ENCODE data around the gene RALGPS1.
"Not testable (repeated sequence)": the region's sequence is repeated elsewhere in the genome, so short reads cannot be mapped to it uniquely, and the experiment has no call there.

The RALGPS1 gene

DNA sequence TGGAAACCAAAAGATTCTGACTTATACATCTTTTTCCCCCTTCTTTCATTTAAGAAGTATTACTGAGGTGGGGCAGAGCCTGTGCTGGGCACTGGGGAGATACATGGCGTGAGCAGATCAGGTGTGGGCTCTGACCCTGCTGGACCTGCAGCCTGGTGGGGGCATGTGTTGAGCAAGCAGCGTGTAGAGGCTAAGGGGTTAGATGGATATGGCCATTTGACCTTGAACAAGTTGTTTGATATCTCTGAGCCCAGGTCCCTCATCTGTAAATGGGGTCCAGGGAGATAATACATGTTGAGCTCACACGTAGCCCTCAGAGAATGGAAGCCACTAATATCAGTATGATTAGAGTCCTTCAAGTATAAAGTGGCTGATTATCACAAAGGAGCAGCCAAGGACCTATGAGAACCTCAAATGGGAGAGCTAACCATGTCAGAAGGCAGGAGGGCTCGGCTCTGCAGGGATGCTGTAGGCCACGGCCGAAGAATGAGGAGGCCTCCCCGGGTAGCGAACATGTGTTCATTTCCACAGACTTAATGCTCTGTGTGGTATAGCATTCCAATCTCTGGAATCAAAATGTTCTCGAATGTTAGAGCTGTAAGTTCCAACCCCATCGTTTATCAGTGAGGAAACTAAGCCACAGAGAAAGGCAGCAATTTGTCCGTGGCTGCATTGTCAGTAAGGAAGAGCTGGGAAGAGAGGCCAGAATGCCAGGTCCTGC is 223.2 kb downstream of the RALGPS1 start:
- no peak for DNase-seq (ENCODE audit: low read depth)

DNA sequence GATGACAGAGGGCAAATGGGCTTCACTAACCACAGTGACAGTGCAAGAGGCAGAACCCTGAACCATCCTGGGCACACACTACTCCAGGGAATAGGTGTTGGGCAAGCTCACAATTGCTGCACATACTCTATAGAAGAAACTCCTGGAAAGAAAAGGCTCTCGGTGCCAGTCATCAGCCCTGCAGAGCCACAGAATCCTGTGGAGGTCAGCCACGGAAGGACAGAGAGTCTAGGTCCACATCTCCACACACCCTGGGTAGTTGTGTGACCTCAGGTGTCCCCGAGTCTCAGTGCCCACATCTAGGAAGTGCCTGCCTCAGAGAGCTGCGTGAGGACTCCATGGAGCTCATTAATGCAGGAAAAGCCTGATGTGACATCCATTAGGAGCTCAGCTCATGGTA is 223.9 kb downstream of the RALGPS1 start:
- DNase-seq (ENCODE audit: low read depth) = no peak

- DNase-seq (ENCODE audit: low read depth) = no peak
Measured at GRCh38 chr9:127139071-127139731, 224.6 kb downstream of the RALGPS1 start.

DNA sequence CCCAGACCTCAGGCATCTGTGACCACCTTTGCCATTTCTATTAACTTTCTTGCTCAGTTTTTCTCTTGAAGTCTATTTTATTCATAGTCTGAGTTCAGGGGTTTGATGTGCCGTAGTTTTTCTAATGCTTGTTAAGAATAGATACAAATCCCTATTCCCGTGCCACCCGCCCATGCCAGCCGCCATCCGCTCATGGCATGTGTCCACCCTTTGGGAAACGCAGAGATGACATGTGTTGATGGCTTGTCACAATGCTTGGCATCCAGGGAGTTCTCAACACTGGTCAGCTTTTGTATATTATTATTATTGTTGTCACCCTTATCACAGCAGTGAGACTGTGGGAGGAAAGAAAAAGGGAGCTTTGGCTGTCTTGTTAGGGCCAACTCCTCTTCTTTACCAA is 225.2 kb downstream of the RALGPS1 start:
- no peak for DNase-seq (ENCODE audit: low read depth)

DNA sequence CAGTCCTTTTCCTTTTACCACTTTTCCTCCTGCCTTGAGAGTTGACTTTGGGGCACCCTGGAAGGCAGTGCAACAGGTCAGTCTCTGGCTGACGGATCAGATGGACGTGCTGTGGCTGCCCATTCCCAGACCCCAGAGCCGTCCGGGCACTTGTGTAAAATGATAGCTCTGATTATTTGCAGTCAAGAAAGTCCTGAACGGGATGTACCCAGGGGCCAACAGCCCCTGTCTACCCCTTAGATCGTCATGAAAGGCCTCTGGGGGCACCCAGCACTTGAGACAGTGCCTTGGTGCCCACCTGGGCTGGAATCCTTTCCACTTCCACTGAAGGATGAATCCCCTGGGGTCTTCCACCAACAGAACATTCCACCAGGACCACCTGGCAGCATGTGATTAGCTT is 225.6 kb downstream of the RALGPS1 start:
- DNase-seq (ENCODE audit: low read depth) = no peak

- no peak for DNase-seq (ENCODE audit: low read depth)
Measured at GRCh38 chr9:127140842-127141675, 226.5 kb downstream of the RALGPS1 start.

DNA sequence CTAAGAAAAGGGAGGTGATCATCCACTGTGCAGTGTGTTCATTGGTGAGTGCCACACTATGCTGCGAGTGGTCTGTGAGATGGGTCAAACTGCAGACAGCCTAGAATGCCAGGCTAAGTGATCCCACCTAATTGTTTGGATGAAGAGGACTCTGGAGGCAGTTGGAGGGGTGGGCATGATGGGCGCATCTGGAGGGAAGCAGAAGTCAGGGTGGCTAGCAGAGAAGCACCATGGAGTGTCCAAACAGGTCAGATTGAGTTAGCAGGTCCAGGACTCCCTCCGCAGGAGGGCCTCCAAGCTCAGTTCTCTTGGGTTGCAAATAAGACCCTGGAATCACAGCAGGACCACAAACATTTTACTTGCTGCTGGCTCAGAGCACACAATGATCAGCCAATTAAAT is 227.7 kb downstream of the RALGPS1 start:
- no peak for DNase-seq (ENCODE audit: low read depth)

GRCh38 chr9:127142931-127143464 is 228.4 kb downstream of the RALGPS1 start:
- no peak for DNase-seq (ENCODE audit: low read depth)

- DNase-seq (ENCODE audit: low read depth) = no peak
Measured at GRCh38 chr9:127143920-127144465, 229.4 kb downstream of the RALGPS1 start.

GRCh38 chr9:127144670-127145445 is 230.3 kb downstream of the RALGPS1 start:
- DNase-seq (ENCODE audit: low read depth) = no peak

DNA sequence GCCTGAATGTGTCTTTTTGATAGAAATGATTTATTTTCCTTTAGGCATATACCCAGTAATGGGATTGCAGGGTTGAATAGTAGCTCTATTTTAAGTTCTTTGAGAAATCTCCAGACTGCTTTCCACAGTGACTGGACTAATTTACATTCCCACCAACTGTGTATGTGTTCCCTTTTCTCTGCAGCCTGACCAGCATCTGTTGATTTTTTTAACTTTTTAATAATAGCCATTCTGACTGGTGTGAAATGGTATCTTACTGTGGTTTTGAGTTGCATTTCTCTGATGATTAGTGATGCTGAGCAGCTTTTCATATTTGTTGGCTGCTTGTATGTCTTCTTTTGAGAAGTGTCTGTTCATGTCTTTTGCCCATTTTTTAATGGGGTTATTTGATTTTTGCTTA is 232.3 kb downstream of the RALGPS1 start:
- DNase-seq (ENCODE audit: low read depth) = not testable (repeated sequence)

- DNase-seq (ENCODE audit: low read depth) = no peak
Measured at GRCh38 chr9:127147251-127147650, 232.7 kb downstream of the RALGPS1 start.

DNA sequence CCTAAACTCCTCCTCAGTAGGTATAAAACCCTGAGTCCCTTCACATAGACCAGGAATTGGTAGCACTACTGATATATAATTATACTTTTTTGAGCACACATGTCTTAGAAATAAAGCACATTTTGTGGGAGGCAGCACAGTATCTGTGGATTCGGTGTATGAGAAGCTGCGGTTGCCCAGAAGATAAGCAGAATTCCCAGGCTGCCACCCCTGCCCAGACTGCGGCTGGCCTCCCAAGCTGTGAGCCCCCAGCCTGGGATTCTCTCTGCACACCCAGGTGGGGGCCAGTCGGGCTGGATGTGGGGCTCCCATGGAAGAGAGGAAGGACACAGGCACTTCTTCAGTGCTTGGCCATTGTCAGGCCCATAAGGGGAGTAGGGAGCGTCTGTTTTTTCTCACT is 233.4 kb downstream of the RALGPS1 start:
- no peak for DNase-seq (ENCODE audit: low read depth)

DNA sequence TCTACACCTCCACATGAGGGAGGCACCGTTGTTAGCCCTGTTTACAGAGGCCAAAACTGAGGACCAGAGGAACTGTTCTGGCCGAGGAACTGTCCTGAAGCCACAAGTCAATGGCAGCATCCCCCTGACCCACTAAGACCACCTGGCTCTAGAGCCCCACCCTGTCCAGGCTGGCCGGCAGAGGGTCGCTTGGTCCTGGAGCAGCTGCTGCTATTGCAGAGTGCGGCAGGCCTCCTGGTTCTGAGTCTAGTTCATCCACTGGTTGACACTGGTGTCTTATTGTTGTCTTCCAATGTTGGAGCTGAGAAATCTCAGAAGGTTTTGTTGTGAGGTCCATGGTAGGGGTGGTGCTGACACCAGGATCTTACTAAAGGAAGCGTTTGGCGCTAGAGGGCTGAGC is 234.4 kb downstream of the RALGPS1 start:
- no peak for DNase-seq (ENCODE audit: low read depth)

GRCh38 chr9:127149463-127150390 is 235.1 kb downstream of the RALGPS1 start:
- DNase-seq (ENCODE audit: low read depth) = no peak

- DNase-seq (ENCODE audit: low read depth) = no peak
Measured at GRCh38 chr9:127153501-127153900, 238.9 kb downstream of the RALGPS1 start.

DNA sequence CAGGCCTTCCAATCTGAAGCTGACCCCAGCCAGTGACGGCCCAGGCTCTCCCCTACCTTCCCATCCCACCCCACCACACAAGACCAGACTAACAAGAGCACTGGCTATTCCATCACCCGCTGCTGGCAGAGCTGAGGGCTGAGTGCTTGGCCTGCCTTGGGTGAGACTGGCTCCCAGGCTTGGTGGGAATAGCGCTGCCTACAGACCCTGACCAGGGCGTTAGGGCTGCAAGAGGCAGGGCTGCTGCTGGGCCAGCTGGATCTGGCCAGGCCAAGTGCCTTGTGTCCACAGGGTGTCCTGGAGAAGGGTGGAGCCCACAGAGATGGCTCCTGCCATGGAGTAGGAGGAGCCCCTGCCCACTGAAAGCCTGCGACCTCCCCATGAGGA is 239.4 kb downstream of the RALGPS1 start:
- DNase-seq (ENCODE audit: low read depth) = no peak

DNA sequence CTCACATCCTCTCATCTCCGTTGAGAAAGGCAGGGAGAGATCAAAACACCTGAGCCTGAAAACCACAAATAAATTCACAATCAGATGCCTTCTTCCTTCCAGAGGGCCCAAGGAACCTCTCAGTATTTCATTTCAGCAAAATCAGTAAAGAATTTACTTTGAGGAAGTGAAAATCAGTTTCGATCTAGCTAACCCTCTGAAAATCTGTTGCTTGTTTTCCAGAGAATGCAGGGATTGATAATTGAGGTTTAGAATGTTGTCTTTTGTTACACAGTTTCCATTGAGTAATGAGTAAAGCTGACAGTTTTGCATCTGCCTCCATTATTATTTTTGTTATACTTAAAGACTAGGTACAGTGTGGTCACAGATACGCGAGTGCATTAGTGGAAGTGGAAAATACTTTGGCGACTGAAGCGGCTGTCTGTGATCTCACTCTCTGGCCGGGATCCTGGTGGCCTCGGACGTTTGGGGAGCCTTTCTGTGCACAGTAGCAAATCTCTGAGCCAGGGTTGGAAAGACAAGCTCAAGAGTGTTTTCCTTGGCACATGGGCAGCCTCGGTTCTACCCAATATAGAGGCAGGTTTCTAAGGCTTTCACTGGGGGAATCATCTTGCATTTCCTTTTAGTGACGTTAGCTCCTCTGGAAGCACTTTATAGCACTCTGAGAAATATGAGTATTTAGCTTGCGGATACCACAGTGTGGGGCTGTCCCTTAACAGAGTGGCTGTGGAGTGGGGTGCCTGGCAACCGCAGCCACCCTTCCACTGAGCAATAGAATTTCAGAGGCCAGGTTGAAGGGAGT is 240.0 kb downstream of the RALGPS1 start:
- DNase-seq (ENCODE audit: low read depth) = no peak

DNA sequence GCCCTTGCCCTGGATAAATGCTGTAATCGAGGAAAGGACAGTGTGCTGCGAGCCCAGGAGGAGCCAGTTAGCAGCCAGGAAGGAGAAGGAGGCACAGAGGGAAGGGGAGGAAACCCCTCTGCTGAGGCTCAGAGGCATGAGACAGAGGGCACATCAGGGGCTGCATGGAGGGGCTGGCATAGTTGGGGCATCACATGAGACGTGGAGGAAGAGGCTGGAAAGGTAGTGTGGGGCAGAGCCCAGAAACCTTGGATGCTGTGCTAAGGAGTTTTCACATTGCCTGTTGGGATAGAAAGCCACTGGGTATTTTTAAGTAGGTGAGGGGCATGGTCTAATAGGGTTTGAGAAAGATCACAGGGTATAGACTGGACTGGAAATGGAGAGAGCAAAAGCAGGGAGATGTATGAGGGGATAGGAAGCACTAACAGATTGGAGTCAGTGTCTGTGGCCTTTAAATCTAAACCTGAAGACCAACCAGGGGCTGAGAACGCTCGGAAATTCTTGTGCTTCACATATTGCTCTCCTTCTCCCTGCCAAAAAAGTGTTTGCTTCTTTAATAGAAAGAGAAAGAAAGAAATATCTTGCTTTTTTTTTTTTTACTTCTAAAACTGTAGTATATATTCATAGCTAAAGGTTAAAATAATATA is 240.9 kb downstream of the RALGPS1 start:
- no peak for DNase-seq (ENCODE audit: low read depth)
